GM18873 (cell line): ENCODE measurements around the gene PLA2G6.
"Not testable (repeated sequence)": the region's sequence is repeated elsewhere in the genome, so short reads cannot be mapped to it uniquely, and the experiment has no call there.

Experiments
- ATAC-seq: cut with Tn5 transposase; IDR thresholded peaks from one replicate; pipeline ENCODE4 v1.9.1; 2021; ENCODE audit warnings: mild to moderate bottlenecking, moderate library complexity, moderate number of reproducible peaks; ENCODE audit not compliant: unreplicated experiment, low FRiP score

PLA2G6 gene

DNA sequence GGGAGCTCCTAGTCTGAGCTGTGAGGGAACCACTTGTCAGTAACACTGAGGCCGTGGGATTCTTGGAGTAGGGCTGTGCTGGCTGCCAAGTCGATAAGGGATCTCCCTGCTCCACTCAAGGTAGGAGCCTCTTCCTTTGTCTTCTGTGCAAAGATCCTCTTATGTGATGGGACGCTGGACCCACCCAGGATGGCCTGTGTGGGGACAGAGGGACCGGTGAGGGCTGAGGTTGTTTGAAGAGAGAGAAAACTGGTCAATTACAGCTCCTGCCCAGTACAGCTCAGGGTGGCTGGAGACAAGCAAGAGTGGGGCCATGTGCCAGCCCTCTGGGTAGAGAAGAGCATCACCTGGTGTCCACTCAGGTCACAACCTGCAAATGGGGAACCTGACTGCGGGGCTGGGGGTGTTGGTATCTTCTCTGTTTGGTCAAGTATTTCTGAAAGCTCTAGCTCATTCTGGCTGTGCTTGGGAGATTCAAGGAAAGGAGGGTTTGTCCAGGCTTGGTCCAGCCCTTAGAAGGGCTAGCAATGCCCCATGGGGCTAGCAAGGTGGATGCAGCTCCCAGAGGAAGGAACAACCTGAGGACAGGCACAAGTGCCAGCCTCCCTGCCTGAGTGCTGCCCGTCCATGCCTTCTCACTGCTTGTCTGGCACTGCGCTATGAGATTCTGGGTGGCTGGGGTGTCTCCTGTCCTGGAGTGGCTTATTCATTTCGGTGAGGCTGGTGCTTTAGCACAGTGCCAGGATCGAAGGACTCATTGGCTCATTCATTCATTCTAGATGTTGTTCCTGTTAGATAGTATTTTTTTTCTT, 43.5 kb downstream of the PLA2G6 start:
- ATAC-seq, result no peak

DNA sequence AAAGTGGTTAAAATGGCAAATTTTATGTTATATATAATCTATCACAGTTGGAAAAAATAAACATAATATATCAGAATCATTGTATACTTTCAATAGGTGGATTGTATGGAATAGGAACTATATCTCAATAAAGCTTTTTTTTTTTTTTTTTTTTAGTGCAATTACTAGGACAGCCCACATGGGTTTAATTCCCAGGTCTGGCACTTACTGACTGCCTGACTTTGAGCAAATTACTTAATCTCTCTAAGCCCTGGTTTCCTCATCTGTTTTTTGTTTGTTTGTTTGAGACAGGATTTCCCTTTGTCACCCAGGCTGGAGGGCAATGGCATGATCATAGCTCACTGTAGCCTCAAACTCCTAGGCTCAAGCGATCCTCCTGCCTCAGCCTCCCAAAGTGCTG, 45.0 kb downstream of the PLA2G6 start:
- no peak for ATAC-seq

DNA sequence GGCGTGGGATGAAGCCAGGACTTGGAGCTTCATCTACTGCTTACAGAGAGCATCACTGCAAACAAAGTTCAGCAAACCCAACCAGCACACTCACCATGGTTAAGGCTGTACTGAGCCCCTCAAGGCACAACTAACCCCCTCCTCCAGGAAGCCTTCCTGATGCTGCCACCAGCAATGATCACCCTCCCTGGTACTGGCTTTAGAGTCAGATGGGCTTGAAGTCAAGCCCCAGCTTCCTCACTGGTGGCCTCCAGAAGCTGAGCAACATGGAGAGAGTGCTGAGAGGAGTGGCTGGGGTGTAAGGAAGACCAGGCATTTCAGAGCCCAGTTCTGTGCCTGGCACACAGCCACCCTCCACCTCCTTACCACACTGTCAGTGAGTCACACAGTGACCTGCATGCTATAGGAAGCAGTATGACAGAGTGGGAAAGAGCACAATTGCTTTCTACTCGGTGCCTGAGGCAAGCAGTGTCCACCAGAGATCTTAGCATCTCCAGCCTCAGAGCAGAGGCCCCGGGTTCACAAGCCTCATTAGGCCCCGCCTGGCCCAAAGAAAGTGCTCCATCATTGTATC, 46.4 kb downstream of the PLA2G6 start:
- ATAC-seq, result no peak

DNA sequence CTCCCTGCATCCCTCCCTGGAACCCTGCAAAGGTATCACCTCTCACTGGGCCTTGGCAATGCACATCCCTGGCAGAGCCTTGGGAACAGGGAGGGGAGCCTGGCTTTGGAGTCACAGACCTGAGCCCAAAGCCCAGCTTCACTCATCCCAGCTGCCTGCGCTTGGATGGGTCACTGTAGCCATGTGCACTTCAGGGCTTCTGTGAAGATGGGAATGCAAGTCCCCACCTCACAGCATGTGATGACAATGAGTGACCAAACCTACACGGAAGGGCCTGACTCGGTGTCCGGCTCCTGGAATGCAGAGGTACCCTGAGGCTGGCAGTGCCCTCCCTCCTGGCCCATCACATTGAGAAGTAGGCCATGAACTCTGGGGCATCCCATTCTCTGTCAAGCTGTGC, 48.3 kb downstream of the PLA2G6 start:
- ATAC-seq, result no peak

DNA sequence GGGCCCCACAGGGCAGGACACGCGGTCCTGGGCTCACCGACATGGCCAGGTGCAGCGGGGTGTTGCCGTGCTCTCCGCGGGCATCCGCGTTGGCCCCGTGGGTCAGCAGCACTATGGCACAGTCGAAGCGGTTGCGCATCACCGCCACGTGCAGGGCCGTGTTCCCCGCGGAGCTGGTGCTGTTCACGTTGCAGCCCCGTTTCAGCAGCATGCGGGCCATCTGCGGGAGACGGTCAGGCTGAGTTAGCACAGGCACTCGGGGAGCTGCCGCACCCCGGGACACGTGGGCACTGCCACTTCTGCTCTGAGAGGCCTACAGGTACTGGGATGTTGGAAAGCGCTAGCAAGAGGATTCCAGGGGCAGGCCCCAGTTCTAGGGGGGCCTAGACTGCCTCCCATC, 48.8 kb downstream of the PLA2G6 start:
- no peak for ATAC-seq

DNA sequence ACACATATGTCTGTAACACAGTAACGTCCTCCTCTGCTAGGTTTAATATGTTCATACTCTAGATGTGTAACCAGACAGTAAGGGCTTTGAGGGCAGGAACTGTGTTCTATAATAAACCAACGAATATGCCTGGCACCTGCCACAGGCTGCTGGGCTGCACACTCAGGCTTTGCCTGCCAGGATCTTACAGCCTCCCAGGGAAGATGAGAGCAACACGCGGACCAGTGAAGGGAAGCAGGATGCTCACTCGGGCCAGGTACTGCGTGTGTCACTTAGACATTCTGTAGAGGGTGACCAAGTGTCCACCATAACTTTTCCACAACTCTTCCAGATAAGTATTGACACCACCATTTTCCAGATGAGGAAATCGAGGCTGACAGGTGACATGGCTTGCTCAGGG, 49.5 kb downstream of the PLA2G6 start:
- ATAC-seq, result no peak

DNA sequence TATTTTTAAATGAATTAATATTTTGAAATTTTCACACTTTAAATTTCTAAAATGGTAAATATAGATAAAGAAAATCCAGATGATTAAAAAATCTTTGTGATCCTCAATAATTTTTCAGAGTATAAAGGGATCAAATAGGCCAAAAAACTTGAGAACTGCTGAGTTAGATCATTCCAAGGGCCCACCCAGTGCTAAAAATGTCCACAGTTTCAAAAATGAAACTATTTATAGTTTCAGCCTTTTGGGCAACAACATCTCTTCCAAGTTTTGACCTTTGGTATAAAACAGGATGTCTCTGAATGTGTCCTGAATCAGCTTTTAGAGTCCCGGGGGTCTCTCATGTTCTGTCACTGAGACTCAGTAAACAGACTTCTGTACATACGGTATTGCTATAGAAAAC, 50.2 kb downstream of the PLA2G6 start:
- no peak for ATAC-seq

DNA sequence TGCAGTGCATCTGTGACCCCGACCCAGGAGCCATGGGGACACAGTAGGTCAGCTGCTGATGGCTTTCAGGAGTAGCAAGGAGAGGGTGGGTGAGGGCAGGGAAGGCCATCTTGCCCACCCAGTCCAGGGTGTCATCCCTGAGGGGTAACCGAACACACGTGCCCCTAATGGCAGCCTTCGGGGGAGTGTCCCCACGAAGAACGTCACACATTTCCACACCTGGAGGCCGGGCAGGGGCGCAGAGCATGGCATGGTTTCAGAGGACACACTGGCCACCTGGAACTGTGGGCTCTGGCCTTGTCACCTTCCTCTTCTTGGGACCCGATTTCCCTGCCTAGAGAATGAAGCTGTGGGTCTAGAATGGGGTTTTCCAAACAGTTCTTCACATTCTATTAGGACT, 51.8 kb downstream of the PLA2G6 start:
- no peak for ATAC-seq

DNA sequence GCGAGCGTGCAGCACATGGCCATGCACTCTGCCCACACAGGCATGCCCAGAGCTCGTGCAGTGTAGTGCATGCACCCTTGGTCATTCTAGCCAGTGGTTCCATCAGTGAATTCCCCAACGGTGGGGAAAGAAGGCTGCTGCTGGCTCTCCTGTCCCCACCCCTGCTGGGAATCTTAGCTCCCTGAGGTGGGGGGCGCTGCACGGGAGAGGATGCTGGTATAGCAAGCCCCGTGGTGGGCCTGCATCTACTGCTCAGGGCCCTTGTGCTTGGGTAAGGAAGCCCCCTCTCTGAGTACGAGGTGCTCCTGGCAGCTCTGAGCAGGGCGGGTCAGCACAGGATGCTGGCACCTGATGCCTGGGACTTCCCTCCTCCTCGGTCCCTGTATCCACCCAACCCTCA, 52.6 kb downstream of the PLA2G6 start:
- no peak for ATAC-seq

DNA sequence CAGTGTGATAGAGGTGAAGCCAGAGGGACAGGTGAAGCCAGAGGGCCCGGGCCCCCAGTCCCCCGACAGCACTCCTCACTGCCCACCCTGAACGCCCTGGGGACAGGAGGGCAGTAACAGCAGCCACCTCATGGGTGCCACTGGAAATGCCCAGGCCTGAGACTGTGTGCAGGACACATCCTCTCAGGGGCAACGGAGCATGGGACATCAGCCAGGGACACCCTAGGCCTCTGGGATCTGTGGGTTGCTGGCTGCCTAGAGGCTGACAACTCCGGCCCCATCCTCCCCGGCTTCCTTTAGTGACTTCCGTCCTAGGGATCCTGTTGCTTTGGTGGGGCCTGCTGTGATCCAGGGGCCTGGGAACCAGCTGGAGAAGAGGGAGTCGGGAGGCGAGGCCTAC, 53.8 kb downstream of the PLA2G6 start:
- no peak for ATAC-seq

DNA sequence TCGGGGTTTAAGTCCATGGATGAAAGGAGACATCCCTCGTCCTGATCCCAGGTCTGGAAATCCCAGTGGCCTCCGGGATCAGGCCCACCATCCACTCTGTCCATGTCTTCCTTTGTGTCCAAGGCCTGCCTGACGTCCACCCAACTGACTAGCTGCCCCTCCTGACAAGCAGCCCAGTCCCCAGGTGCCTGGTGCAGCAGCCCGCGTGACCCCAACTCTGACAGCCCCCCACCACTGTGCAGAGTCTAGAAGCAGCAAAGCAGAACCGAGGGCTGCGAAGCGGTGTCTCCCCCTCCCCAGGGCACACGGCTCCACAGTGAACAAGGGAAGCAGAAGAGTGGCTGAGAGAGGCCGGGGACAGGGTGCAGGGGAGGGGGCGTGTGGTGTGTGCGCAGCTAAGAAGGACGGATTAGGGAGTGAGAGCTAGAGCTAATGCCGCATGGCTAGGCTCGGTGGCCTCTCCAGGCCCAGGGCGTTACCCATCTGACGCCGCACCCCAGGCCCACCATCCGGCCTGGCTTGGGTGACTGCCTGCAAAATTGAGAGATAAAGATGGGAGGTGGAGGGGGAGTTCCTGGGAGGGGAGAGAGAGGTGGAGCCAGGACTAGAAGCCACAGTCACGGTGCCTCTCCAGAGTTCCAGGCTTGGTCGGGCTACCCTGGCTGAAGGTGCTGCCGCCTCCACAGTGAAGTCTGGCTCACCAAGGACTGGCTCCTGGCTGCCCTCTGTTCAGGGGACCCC, 54.5 kb downstream of the PLA2G6 start:
- no peak for ATAC-seq

DNA sequence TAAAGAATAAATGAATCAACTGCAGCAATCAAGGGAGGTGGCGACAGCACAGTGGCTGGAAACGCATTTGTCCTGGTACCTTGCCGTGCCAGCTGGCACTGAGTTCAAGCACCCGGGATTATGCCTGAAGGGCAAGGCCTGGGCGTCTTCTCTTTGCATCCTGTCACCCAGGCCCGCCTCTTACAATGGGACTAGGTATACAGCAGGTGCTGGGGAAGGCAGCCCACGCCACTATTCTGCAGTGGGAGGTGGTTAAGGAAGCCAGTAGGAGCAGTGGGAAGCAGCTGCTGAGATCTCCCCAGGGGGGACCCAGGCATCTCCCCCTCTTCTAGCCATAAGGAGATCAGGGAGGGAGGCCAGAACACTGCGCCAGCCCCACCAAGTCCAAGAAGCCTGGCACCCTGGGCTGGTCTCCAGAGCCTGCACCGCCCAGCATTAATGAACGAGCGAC, 55.9 kb downstream of the PLA2G6 start:
- ATAC-seq, result no peak

DNA sequence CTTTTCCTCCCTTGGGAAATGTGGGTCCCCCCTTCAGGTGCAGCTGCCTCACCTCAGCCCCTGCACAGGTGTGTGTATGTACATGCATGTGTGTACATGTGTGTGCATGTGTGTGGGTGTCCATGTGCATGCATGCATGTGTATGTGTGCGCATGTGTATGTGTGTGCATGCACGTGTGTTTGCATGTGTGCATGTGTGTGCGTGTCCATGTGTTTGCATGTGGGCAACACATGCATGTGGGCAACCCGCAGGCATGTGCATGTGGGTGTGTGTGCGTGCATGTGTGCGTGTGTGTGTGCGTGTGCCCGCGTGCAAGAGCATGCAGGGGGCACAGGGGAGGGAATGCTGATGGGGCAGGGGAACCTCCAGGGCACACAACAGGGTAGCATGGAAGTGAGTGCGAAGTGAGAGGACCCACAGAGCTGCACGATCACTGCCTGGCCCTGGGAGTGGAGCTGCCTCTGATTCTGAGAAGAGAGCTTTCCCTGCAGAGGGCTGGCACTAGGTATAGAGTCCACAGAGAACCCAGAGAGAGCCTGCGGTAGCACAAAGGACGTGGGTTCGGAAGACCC, 56.5 kb downstream of the PLA2G6 start:
- no peak for ATAC-seq

DNA sequence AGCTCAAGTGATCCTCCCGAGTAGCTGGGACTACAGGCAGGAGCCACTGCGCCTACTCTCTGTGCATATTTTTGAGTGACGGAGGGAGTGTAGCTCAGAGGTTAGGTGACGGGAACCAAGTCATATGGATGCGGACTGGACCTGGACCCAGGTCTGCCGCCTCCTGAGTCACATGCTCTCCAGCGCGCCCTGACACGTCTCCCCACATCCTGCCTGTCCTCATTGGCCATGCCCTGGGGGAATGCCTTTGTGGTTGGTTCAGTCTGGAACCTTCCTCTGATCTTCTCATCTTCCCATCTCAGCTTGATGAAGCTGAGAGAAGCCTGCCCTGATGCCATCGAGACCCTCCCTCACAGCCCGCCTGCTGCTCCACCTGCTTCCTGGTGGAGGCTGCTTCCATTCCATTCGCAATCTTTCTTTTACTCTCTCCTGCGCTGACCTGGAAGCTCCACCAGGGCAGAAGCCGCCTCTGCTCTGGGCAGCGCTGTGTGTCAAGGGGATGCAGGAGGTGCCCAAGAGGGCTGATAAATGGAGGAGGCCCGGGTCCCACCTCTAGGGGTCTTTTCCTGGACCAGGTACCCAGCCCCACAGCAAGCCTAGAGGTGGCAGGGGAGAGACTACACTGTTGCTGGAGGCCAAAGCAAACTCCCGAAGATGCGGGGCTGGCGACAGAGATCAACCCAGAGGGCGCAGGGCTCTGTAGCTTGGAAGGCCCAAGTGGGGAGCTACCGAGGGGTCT, 57.2 kb downstream of the PLA2G6 start:
- no peak for ATAC-seq

DNA sequence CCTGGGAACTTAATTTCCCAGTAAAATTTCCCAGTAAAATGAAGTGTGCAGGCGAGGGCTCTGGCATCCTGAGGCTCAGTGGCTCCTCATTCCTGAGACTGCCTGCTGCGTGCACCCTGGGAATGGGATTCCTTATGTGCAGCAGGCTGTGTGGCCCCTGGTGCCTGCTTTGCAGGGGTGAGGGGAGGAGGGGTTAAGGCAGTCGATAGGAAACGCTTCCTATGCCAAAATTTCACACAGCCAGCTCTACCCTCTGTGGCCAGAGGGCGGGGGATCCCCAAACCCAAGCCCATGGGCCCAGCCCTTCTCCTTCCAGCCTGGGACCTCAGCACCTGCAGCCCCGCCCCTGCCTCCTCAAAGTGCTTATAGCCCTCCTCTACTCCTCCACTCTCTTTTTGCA, 59.0 kb downstream of the PLA2G6 start:
- no peak for ATAC-seq

DNA sequence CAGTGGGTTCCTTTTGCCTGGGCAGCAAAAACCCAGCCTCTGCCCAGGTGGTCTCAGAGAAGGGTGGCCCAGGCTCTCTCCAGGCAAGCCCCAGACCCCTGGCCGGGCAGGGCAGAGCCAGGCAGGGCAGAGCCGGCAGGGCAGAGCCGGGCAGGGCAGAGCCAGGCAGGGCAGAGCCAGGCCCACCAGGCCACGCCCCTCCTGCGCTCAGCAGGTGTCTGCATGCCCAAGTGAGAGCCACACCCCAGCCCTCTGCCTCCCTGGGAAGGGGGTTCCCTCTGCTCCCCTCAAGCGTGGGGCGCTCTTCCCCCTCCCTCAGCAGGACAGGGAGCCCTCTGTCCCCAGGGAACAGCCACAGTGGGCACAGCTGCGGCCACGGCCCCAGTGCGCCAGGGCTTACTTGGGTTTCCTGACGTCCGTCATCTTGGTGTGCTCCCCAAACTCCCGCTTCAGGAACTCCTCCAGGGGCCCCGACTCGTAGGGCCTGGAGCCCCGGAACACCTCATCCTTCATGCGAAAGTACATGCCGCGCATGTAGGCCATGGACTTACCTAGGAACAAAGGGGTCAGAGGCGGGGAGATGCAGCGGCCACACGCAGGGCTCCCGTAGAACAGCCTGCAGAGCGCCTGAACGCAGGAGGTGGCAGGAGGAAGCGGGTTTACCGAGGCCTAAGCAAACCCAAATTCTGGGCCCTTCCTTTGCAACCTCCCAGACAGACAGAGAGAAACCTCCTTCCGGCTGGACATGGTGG, 61.1 kb downstream of the PLA2G6 start:
- ATAC-seq, result no peak

DNA sequence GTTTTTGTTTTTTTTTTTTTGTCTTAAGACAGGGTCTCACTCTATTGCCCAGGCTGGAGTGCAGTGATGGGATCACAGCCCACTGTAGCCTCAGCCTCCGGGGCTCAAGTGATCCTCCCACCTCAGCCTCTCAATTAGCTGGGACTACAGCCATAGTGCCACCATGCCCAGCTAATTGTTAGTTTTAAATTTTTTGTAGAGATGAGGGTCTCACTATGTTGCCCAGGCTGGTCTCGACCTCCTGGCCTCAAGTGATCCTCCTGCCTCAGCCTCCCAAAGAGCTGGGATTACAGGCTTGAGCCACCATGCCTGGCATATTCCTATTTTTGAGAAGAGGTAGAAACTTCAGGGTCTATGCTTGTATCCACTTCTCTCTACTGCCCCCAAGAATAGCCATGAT, 62.9 kb downstream of the PLA2G6 start:
- not testable (repeated sequence) for ATAC-seq

DNA sequence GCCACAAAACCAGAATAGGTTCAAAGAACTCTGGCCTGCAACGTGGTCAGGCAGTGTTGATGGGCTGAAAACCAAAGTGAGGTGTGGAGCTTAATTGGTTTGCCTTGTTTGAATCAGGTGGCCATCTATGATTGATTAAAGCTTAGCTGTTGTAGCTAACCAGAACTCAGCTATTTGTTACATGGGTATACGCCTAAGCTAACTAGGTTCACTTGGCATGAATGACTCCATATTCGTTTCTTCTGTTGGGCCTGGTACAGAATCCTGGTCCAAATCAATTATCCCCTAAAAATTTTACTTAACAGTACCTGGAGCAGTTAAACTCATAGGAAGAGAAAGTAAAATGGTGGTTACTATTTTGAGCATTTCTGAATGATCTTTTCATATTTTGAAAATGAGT, 63.4 kb downstream of the PLA2G6 start:
- no peak for ATAC-seq

DNA sequence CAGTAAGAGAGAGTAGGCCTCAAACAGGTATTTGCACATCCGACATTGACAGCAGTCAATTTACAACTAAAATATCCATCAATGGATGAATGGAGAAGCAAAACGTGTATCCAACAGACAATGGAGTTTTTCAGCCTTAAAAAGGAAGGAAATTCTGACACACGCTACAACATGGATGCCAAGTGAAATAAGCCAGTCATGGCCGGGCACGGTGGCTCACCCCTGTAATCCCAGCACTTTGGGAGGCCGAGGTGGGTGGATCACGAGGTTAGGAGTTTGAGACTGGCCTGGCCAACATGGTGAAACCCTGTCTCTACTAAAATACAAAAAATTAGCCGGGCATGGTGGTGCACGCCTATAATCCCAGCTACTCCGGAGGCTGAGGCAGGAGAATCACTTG, 64.1 kb downstream of the PLA2G6 start:
- ATAC-seq, result not testable (repeated sequence)
